Measurements from ENCODE around the gene CACNA2D3.

Gene CACNA2D3

GRCh38 chr3:54232618-54233017 lies 110.3 kb downstream of the CACNA2D3 start:
- no peak for TF ChIP-seq FOXP2 (optimal IDR thresholded peaks at IDR 0.05; ENCODE audit: borderline replicate concordance, extremely low read depth, extremely low read length, insufficient read depth)
- no peak for TF ChIP-seq POLR2AphosphoS5 (IDR thresholded peaks at IDR 0.05; ENCODE audit: low read depth, low read length)
- TF ChIP-seq TAF1 (IDR thresholded peaks at IDR 0.05; ENCODE audit: borderline replicate concordance, insufficient read depth, low read length): no peak
- TF ChIP-seq REST (IDR thresholded peaks at IDR 0.05; ENCODE audit: insufficient read depth in 1 of 2, low read depth in 2 of 2, low read length in 2 of 2): no peak
- no peak for TF ChIP-seq SIN3A (IDR thresholded peaks at IDR 0.05; ENCODE audit: borderline replicate concordance, insufficient read depth, low read length)

GRCh38 chr3:54235998-54236397 lies 113.6 kb downstream of the CACNA2D3 start:
- TF ChIP-seq FOXP2 (optimal IDR thresholded peaks at IDR 0.05; ENCODE audit: borderline replicate concordance, extremely low read depth, extremely low read length, insufficient read depth) (no peak), POLR2AphosphoS5 (IDR thresholded peaks at IDR 0.05; ENCODE audit: low read depth, low read length) (no peak), SIN3A (IDR thresholded peaks at IDR 0.05; ENCODE audit: borderline replicate concordance, insufficient read depth, low read length) (no peak), REST (IDR thresholded peaks at IDR 0.05; ENCODE audit: insufficient read depth in 1 of 2, low read depth in 2 of 2, low read length in 2 of 2) (no peak), TAF1 (IDR thresholded peaks at IDR 0.05; ENCODE audit: borderline replicate concordance, insufficient read depth, low read length) (no peak)

- TF ChIP-seq POLR2AphosphoS5 (IDR thresholded peaks at IDR 0.05; ENCODE audit: low read depth, low read length): no peak
- TF ChIP-seq FOXP2 (optimal IDR thresholded peaks at IDR 0.05; ENCODE audit: borderline replicate concordance, extremely low read depth, extremely low read length, insufficient read depth): no peak
- TF ChIP-seq REST (IDR thresholded peaks at IDR 0.05; ENCODE audit: insufficient read depth in 1 of 2, low read depth in 2 of 2, low read length in 2 of 2): no peak
- no peak for TF ChIP-seq TAF1 (IDR thresholded peaks at IDR 0.05; ENCODE audit: borderline replicate concordance, insufficient read depth, low read length)
- TF ChIP-seq SIN3A (IDR thresholded peaks at IDR 0.05; ENCODE audit: borderline replicate concordance, insufficient read depth, low read length): no peak
Measured at GRCh38 chr3:54237109-54237508, 114.8 kb downstream of the CACNA2D3 start.

GRCh38 chr3:54237788-54238502 lies 115.6 kb downstream of the CACNA2D3 start:
- TF ChIP-seq REST (IDR thresholded peaks at IDR 0.05; ENCODE audit: insufficient read depth in 1 of 2, low read depth in 2 of 2, low read length in 2 of 2): no peak

GRCh38 chr3:54240309-54240708 lies 118.0 kb downstream of the CACNA2D3 start:
- TF ChIP-seq REST (IDR thresholded peaks at IDR 0.05; ENCODE audit: insufficient read depth in 1 of 2, low read depth in 2 of 2, low read length in 2 of 2) (no peak), FOXP2 (optimal IDR thresholded peaks at IDR 0.05; ENCODE audit: borderline replicate concordance, extremely low read depth, extremely low read length, insufficient read depth) (no peak), TAF1 (IDR thresholded peaks at IDR 0.05; ENCODE audit: borderline replicate concordance, insufficient read depth, low read length) (no peak), POLR2AphosphoS5 (IDR thresholded peaks at IDR 0.05; ENCODE audit: low read depth, low read length) (no peak), SIN3A (IDR thresholded peaks at IDR 0.05; ENCODE audit: borderline replicate concordance, insufficient read depth, low read length) (no peak)
